ENCODE data around the gene MEGF8.

DNA sequence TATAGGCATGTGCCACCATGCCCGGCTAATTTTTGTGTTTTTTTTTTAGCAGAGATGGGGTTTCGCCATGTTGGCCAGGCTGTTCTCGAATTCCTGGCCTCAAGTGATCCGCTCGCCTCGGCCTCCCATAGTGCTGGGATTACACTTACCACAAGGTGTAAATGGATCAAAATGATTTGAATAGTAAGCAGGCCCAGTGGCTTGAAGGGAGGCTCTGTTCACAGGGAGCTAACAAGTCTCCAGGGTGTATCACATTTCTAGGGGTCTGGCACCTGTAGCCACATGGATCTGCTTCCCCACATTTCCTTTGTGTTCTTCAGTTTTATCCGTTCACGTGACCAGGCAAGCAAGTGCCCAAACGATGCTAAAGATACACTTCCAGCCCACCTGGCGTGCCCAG, 78.2 kb downstream of the MEGF8 start:
- TF ChIP-seq, protein P1, sequence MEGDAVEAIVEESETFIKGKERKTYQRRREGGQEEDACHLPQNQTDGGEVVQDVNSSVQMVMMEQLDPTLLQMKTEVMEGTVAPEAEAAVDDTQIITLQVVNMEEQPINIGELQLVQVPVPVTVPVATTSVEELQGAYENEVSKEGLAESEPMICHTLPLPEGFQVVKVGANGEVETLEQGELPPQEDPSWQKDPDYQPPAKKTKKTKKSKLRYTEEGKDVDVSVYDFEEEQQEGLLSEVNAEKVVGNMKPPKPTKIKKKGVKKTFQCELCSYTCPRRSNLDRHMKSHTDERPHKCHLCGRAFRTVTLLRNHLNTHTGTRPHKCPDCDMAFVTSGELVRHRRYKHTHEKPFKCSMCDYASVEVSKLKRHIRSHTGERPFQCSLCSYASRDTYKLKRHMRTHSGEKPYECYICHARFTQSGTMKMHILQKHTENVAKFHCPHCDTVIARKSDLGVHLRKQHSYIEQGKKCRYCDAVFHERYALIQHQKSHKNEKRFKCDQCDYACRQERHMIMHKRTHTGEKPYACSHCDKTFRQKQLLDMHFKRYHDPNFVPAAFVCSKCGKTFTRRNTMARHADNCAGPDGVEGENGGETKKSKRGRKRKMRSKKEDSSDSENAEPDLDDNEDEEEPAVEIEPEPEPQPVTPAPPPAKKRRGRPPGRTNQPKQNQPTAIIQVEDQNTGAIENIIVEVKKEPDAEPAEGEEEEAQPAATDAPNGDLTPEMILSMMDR (IDR thresholded peaks at IDR 0.05; ENCODE audit: extremely low read depth in 1 of 2, insufficient read depth in 1 of 2, low read depth in 1 of 2, low read length in 2 of 2), result no peak
- TF ChIP-seq POLR2AphosphoS5 (IDR thresholded peaks at IDR 0.05; ENCODE audit: insufficient read depth, low read depth, low read length) (no peak), JUN (IDR thresholded peaks at IDR 0.05; ENCODE audit: borderline replicate concordance, insufficient read depth, insufficient read length, low read depth) (no peak), POLR2A (IDR thresholded peaks at IDR 0.05; ENCODE audit: low read depth, low read length) (no peak), EZH2 (IDR thresholded peaks at IDR 0.05; ENCODE audit: borderline replicate concordance, low read depth, low read length, severe bottlenecking) (no peak), FOS (IDR thresholded peaks at IDR 0.05; ENCODE audit: borderline replicate concordance, insufficient read depth, low read length) (no peak), GATA2 (IDR thresholded peaks at IDR 0.05; ENCODE audit: insufficient read depth, insufficient read length, low read depth, low read length) (no peak)
- TF ChIP-seq, protein P2, sequence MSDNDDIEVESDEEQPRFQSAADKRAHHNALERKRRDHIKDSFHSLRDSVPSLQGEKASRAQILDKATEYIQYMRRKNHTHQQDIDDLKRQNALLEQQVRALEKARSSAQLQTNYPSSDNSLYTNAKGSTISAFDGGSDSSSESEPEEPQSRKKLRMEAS (IDR thresholded peaks at IDR 0.05; ENCODE audit: insufficient read depth, insufficient read length), result no peak

Measured in endothelial cell of umbilical vein (primary cell).